ENCODE data around the gene RDH16. TPM values are rescaled to one million over a fixed set of nuclear protein-coding genes. Genes with fewer than 3 reads are reported as not detected.

RDH16 gene
- total and polyA plus RNA-seq, 2 donors (not counting 3 experiments of a cell fraction or from before 2014, with no cell fraction given), result 0.08 to 0.29 TPM

DNA sequence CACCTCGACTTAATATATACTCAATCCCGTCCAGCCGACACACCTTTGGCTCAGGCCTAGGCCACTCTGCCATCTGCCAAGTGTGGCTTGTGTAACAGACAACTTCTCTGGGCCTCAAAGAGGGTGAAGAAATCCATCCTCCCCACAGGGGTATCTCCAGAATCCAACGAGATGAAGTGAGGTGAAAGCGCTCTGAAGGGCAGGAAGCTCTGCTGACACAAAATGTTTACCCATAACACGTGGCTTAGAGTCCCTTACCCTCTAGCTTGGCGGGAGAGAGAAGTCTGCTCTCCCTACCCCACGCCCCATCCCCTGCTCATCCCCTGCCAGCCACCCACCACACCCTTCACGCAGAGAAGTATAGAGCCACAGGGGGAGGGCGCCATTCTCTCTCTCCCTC lies 35.9 kb upstream of the RDH16 start:
- CTCF ChIA-PET, result interaction anchor here (0.9 kb wide), 1 partner anchor 13 kb away, joined by 4 read pairs; the partner anchor contains the start of gene ZBTB39
- H3K27me3 ChIP-seq (ENCODE audit: control insufficient read depth in 2 of 2, insufficient read depth in 2 of 2, low read length in 2 of 2), result peaks cover 0 to 2% of the 10 kb centered on the region in 2 experiments
- FAIRE-seq (no peak), DNase-seq (ENCODE audit: low read depth, low spot score) (no peak)
- H3K4me1 ChIP-seq (ENCODE audit: control insufficient read depth, extremely low read depth, insufficient read depth, low read length), result peaks cover 21% of the 10 kb centered on the region
- no peaks in the 10 kb centered on the region for H3K79me2 ChIP-seq (ENCODE audit: control insufficient read depth, insufficient read depth, low read length)
- H3K9me3 ChIP-seq (replicated peaks; ENCODE audit: control insufficient read depth, insufficient read depth, low read length), result no peaks in the 10 kb centered on the region
- POLR2A ChIA-PET, result no interaction called here
- H3K4me2 ChIP-seq (ENCODE audit: insufficient read depth, low read length), result no peak overlapping the region
- H3K4me3 ChIP-seq (replicated peaks in 1 of 3; ENCODE audit: insufficient read depth in 1 of 3, low read depth in 1 of 3, low read length in 3 of 3), result no peak overlapping the region
- no peaks in the 10 kb centered on the region for H4K20me1 ChIP-seq (replicated peaks; ENCODE audit: control insufficient read depth, extremely low read depth, insufficient read depth, low read length)
- H2AFZ ChIP-seq (ENCODE audit: low read depth, low read length), result no peak overlapping the region
- intact Hi-C loops (cut with micrococcal nuclease) (no loop called here), dilution Hi-C loops (cut with MboI; ENCODE audit: extremely low pct_ligation_motif_present, low sequenced_read_pairs) (no loop called here)
- no TSS peak for BruUV-seq (replicated peaks)
- no peak overlapping the region for H3K9ac ChIP-seq (replicated peaks; ENCODE audit: extremely low read depth, insufficient read depth, low read length)
- H3K27ac ChIP-seq (ENCODE audit: insufficient read depth, low read depth, low read length), result no peak overlapping the region
- H3K9me1 ChIP-seq (replicated peaks; ENCODE audit: control insufficient read depth, extremely low read depth, insufficient read depth, low read length), result no peaks in the 10 kb centered on the region
- H3K36me3 ChIP-seq (ENCODE audit: control insufficient read depth in 2 of 2, extremely low read depth in 1 of 2, insufficient read depth in 2 of 2, low read length in 2 of 2), result no peaks in the 10 kb centered on the region
- TF ChIP-seq, protein P1, sequence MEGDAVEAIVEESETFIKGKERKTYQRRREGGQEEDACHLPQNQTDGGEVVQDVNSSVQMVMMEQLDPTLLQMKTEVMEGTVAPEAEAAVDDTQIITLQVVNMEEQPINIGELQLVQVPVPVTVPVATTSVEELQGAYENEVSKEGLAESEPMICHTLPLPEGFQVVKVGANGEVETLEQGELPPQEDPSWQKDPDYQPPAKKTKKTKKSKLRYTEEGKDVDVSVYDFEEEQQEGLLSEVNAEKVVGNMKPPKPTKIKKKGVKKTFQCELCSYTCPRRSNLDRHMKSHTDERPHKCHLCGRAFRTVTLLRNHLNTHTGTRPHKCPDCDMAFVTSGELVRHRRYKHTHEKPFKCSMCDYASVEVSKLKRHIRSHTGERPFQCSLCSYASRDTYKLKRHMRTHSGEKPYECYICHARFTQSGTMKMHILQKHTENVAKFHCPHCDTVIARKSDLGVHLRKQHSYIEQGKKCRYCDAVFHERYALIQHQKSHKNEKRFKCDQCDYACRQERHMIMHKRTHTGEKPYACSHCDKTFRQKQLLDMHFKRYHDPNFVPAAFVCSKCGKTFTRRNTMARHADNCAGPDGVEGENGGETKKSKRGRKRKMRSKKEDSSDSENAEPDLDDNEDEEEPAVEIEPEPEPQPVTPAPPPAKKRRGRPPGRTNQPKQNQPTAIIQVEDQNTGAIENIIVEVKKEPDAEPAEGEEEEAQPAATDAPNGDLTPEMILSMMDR (IDR thresholded peaks at IDR 0.05; ENCODE audit: extremely low read depth in 1 of 2, insufficient read depth in 1 of 2, low read depth in 1 of 2, low read length in 2 of 2), result no peak
- TF ChIP-seq MYC (IDR thresholded peaks at IDR 0.05; ENCODE audit: low read depth, low read length) (no peak), POLR2AphosphoS5 (IDR thresholded peaks at IDR 0.05; ENCODE audit: insufficient read depth, low read depth, low read length) (no peak), FOS (IDR thresholded peaks at IDR 0.05; ENCODE audit: borderline replicate concordance, insufficient read depth, low read length) (no peak), EZH2 (IDR thresholded peaks at IDR 0.05; ENCODE audit: borderline replicate concordance, low read depth, low read length, severe bottlenecking) (no peak), POLR2A (IDR thresholded peaks at IDR 0.05; ENCODE audit: low read depth, low read length) (no peak), JUN (IDR thresholded peaks at IDR 0.05; ENCODE audit: borderline replicate concordance, insufficient read depth, insufficient read length, low read depth) (no peak), GATA2 (IDR thresholded peaks at IDR 0.05; ENCODE audit: insufficient read depth, insufficient read length, low read depth, low read length) (no peak)
- TF ChIP-seq, protein P2, sequence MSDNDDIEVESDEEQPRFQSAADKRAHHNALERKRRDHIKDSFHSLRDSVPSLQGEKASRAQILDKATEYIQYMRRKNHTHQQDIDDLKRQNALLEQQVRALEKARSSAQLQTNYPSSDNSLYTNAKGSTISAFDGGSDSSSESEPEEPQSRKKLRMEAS (IDR thresholded peaks at IDR 0.05; ENCODE audit: insufficient read depth, insufficient read length), result no peak
